Lower leg skin (tissue), 4 donors: ENCODE measurements around the gene MBOAT7. TPM values are rescaled to one million over a fixed set of nuclear protein-coding genes. Genes with fewer than 3 reads are reported as not detected.

ENCODE experiments used
- DNase-seq, 2 donors: peaks; one replicate each; pipeline ENCODE4 v3.0.0-alpha.2; 2019; ENCODE audit warnings: low spot score in 2 of 2
- H3K4me3 ChIP-seq: fragments of 200-600 bp; sonication (generic); 2 replicates; pipeline ENCODE4 v1.5.1; 2017; ENCODE audit warnings: mild to moderate bottlenecking, low read depth; ENCODE audit not compliant: poor library complexity, severe bottlenecking
- CTCF ChIP-seq, 3 donors: fragments of 450-650 bp; IDR thresholded peaks; one replicate each; pipeline ENCODE4 v1.5.1; 2016; ENCODE audit warnings: antibody characterized with exemption in 3 of 3, mild to moderate bottlenecking in 3 of 3, moderate library complexity in 2 of 3
- POLR2A ChIP-seq, 2 donors: fragments of 450-650 bp; IDR thresholded peaks; one replicate each; pipeline ENCODE4 v1.6.1; 2016 to 2017; ENCODE audit warnings: antibody characterized with exemption in 2 of 2, mild to moderate bottlenecking in 1 of 2, moderate library complexity in 1 of 2
- WGBS, 2 donors: methylation state at CpG; one replicate each; pipeline ENCODE4 v1.1.5; 2018; 5-methylcytosine and 5-hydroxymethylcytosine counted together
- intact Hi-C: fragments of 100-400 bp; cut with DNase I; formaldehyde crosslinking; loops from one replicate; pipeline ENCODE4 v1.15.0; 2023; ENCODE audit warnings: low total_unique reads
- total RNA-seq, 4 donors: library from RNA; depleted of rRNA; stranded (reverse); fragments of >200 nt; gene quantifications; one replicate each; pipeline ENCODE4 v1.1.0, GENCODE V29; 2016

MBOAT7 gene
- total RNA-seq, 4 donors from 2014 or later, result 57.4 to 117 (median 62.2) TPM

DNA sequence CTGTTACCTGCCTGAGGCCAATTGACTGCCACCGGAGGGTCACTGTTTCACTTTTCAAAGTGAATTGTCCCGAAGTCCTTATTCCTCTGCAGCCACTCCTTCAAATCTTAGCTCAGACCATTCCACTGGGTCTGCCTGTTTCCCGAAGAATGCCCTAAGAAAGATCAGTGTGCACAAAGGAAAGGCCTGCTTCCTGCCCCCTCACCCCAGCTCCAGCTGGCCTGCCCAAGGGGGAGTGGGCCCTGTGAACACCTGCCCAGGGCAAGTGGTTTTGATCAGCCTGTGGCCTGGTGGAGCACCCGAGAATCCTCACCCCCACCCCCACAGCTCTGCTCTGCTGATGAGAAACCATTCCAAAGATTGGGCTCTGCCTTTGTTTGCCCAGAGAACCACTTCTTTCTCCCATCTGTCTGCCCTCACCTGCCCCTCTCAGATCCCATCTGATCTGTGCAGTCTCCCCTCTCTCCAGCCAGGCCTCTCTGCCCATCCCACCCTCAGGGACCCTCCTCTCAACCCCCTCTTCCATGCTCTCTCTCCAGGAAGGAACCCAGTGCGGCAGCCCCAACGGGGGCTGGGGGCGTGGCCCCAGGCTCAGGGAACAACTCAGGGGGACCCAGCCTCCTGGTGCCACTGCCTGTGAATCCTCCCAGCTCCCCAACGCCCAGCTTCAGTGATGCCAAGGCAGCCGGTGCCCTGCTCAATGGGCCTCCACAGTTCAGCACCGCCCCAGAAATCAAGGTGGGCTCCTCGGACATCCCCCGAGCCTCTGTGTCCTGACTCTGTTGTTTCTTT lies 40.2 kb downstream of the MBOAT7 start:
- H3K4me3 ChIP-seq, result no peak overlapping the region
- no peak for DNase-seq
- TF ChIP-seq CTCF (IDR thresholded peaks at IDR 0.05) (no peak), POLR2A (IDR thresholded peaks at IDR 0.05) (no peak)
- intact Hi-C loops, result no loop called here
- WGBS, 2 donors, result 83 to 86% methylated on average over 12 of the region's 12 CpGs

DNA sequence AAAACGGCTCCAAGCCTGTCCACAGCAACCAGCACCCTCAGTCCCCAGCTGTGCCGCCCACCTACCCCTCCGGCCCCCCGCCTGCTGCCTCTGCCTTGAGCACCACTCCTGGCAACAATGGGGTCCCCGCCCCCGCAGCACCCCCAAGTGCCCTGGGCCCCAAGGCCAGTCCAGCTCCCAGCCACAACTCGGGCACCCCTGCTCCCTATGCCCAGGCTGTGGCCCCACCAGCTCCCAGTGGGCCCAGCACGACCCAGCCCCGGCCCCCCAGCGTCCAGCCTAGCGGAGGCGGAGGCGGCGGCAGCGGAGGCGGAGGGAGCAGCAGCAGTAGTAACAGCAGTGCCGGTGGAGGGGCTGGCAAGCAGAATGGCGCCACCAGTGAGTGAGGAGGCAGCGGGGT lies 41.2 kb downstream of the MBOAT7 start:
- intact Hi-C loops, result no loop called here
- WGBS, 2 donors, result 81 to 87% methylated on average over 4 to 19 of the region's 19 CpGs
- no peak for DNase-seq
- H3K4me3 ChIP-seq, result no peak overlapping the region
- TF ChIP-seq POLR2A (IDR thresholded peaks at IDR 0.05), result no peak
- no peak for TF ChIP-seq CTCF (IDR thresholded peaks at IDR 0.05)

DNA sequence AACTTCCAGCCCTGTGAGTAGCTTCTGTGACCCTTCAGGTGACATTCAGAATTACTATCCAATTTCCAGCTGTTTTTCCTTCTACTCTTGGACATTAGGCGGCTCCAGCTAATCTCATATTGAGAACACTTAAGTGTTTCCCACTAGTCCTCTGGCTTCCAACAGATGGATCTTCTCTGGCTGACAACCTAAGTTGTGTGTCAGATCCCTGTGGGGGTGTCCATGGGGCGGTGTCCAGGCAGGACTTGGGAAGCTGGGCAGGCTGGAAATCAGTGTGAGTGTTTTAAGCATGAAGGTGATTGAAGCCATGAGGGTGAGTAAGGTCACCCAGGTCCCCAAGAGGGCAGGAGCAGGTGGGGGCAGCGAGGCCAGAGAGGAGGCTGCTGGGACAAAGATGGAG lies 41.7 kb downstream of the MBOAT7 start:
- WGBS, 2 donors, result 78 to 92% methylated on average over 3 of the region's 3 CpGs
- DNase-seq, result no peak
- no peak overlapping the region for H3K4me3 ChIP-seq
- TF ChIP-seq POLR2A (IDR thresholded peaks at IDR 0.05) (no peak), CTCF (IDR thresholded peaks at IDR 0.05) (no peak)
- intact Hi-C loops, result no loop called here

GRCh38 chr19:54145541-54146158 lies 43.7 kb downstream of the MBOAT7 start:
- intact Hi-C loops, result no loop called here
- TF ChIP-seq POLR2A (IDR thresholded peaks at IDR 0.05) (no peak), CTCF (IDR thresholded peaks at IDR 0.05) (no peak)
- DNase-seq, result no peak
- H3K4me3 ChIP-seq, result no peak overlapping the region
- 85 to 86% methylated on average over 28 of the region's 28 CpGs for WGBS, 2 donors

DNA sequence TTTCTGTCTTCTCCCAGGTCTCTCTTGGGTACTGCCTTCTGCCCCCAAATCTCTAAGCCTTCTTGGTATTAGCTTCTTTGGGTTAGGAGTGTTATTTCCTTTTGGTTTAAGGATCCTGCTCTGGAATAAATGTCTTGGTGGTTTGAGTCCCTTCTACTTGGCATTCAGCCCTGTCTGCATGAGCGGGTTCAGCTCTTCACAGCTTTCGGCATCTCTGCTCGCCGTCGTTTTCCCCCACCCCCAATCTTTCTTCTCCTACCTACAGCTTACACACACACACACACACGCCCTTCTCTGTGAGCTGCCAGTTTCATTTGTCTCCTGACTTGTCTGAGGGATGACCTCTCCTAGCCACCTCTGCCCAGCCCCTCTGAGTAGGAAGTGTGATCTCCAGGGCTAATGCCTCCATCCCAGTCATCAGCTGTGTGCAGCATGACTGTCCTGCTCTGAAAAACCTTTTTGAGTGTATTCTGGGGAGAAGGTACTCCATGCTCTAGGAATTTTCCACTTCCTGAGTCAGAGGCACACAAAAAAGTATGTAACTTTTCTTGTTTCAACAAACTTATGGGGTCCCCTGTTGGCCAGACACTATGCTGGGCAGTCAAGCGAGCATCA lies 47.1 kb downstream of the MBOAT7 start:
- no peak overlapping the region for H3K4me3 ChIP-seq
- WGBS, 2 donors, result 75 to 86% methylated on average over 7 of the region's 7 CpGs
- TF ChIP-seq CTCF (IDR thresholded peaks at IDR 0.05) (no peak), POLR2A (IDR thresholded peaks at IDR 0.05) (no peak)
- intact Hi-C loops, result no loop called here
- DNase-seq, result no peak
